K562 (cell line): ENCODE results near the gene PKD1L1. TPM values are rescaled to one million over a fixed set of nuclear protein-coding genes. Genes with fewer than 3 reads are reported as not detected.

ENCODE experiments used
- ATAC-seq: fragments of 200-7000 bp; cut with Tn5 transposase; 3 replicates; pipeline ENCODE4 v1.9.1; 2020; ENCODE audit warnings: moderate library complexity
- BruUV-seq: library from RNA; stranded (reverse); fragments of 400-500 nt; replicated peaks from 2 replicates; lab custom pipeline; 2021; lab: Mats Ljungman, UMichigan
- CTCF ChIA-PET: fragments of 300-600 bp; formaldehyde crosslinking; extraction: SDS; loops from one replicate; lab custom pipeline; 2021; ENCODE audit warnings: low intra/inter-chr PET ratio; lab: Yijun Ruan, JAX
- POLR2A ChIA-PET: fragments of 300-600, 350-650 bp; sonication (Branson Sonifier 250); formaldehyde crosslinking; extraction: SDS; loops from one replicate; lab custom pipeline; 2021; ENCODE audit warnings: antibody characterized with exemption, inconsistent platforms; lab: Yijun Ruan, JAX
- DNase-seq, 4 experiments: peaks; one replicate each; pipeline versions ENCODE4 v3.0.0 to v3.0.0-alpha.2; 2011 to 2018; ENCODE audit warnings: low spot score in 3 of 4, mixed read lengths in 3 of 4; ENCODE audit errors: extremely low read depth in 1 of 4
- FAIRE-seq: peaks from 2 replicates; lab custom pipeline; 2011; peaks lifted over from hg19 to GRCh38; lab: Jason Lieb, UNC
- H2AFZ ChIP-seq: 2 replicates; pipeline ENCODE4 v1.6.0; 2011; ENCODE audit warnings: low read depth, low read length, control low read depth, inconsistent platforms
- H3K27ac ChIP-seq: fragments of 200-600 bp; 3 replicates; pipeline ENCODE4 v1.8.0; 2011; ENCODE audit warnings: low read depth, mild to moderate bottlenecking, control low read depth, inconsistent platforms, low read length, moderate library complexity, mixed read lengths; ENCODE audit errors: extremely low read depth
- H3K27me3 ChIP-seq, 2 experiments: fragments of 300-600 bp in 1 of 2; 2 replicates in 1 of 2; 3 replicates in 1 of 2; pipeline versions ENCODE4 v1.6.0 to v1.8.0; 2011; ENCODE audit warnings: inconsistent platforms in 2 of 2, low read length in 2 of 2, mild to moderate bottlenecking in 1 of 2, mixed read lengths in 1 of 2, moderate library complexity in 1 of 2; ENCODE audit not compliant: control insufficient read depth in 2 of 2, insufficient read depth in 2 of 2
- H3K36me3 ChIP-seq: fragments of 300-600 bp; 3 replicates; pipeline ENCODE4 v1.8.0; 2011; ENCODE audit warnings: mild to moderate bottlenecking, low read length, inconsistent platforms; ENCODE audit not compliant: control insufficient read depth, insufficient read depth
- H3K4me1 ChIP-seq, 2 experiments: fragments of 200-600 bp in 1 of 2; replicated peaks in 1 of 2; 2 replicates in 1 of 2; 3 replicates in 1 of 2; pipeline versions ENCODE4 v1.5.1 to v1.8.0; 2011; ENCODE audit warnings: inconsistent platforms in 2 of 2, low read length in 2 of 2, mild to moderate bottlenecking in 1 of 2, mixed read lengths in 1 of 2, moderate library complexity in 1 of 2; ENCODE audit not compliant: control insufficient read depth in 2 of 2, insufficient read depth in 2 of 2
- H3K4me2 ChIP-seq: 2 replicates; pipeline ENCODE4 v1.6.1; 2011; ENCODE audit warnings: low read length, control low read depth, inconsistent platforms, mixed read lengths; ENCODE audit not compliant: insufficient read depth
- H3K4me3 ChIP-seq: fragments of 200-600 bp; sonication (generic), shearing (Covaris generic); 2 replicates; pipeline ENCODE4 v1.5.1; 2016; ENCODE audit warnings: control low read depth, inconsistent platforms
- H3K79me2 ChIP-seq: fragments of 200-600 bp; 3 replicates; pipeline ENCODE4 v1.8.0; 2011; ENCODE audit warnings: low read length, inconsistent platforms; ENCODE audit not compliant: control insufficient read depth, insufficient read depth
- H3K9ac ChIP-seq, 2 experiments: 2 replicates each; pipeline versions ENCODE4 v1.6.0 to v1.6.1; 2011; ENCODE audit warnings: low read depth in 2 of 2, low read length in 2 of 2, control low read depth in 1 of 2, inconsistent platforms in 1 of 2, mild to moderate bottlenecking in 1 of 2, mixed read lengths in 1 of 2; ENCODE audit not compliant: insufficient read depth in 1 of 2
- H3K9me1 ChIP-seq: one replicate; pipeline ENCODE4 v1.6.0; 2011; ENCODE audit warnings: inconsistent platforms, mild to moderate bottlenecking, low read length, moderate library complexity; ENCODE audit not compliant: control insufficient read depth, insufficient read depth
- H3K9me3 ChIP-seq: replicated peaks from 2 replicates; pipeline ENCODE4 v1.5.1; 2011; ENCODE audit warnings: low read depth, low read length, inconsistent platforms; ENCODE audit not compliant: control insufficient read depth, insufficient read depth
- H4K20me1 ChIP-seq: replicated peaks from 2 replicates; pipeline ENCODE4 v1.6.1; 2011; ENCODE audit warnings: low read length, inconsistent platforms, mixed read lengths; ENCODE audit not compliant: control insufficient read depth, insufficient read depth
- BMI1 ChIP-seq: fragments of 150-350 bp; IDR thresholded peaks from 2 replicates; pipeline ENCODE4 v1.6.1; 2014; ENCODE audit warnings: low read length
- FOS ChIP-seq: IDR thresholded peaks from 3 replicates; pipeline ENCODE4 v1.6.1; 2011; ENCODE audit not compliant: insufficient read length; ENCODE audit errors: extremely low read depth
- MTA3 ChIP-seq: fragments of 450-650 bp; formaldehyde crosslinking; IDR thresholded peaks from 2 replicates; pipeline ENCODE4 v1.6.1; 2017; ENCODE audit warnings: mild to moderate bottlenecking, borderline replicate concordance
- NCOA2 ChIP-seq, 2 experiments: fragments of 450-650 bp; IDR thresholded peaks; 2 replicates each; pipeline ENCODE4 v1.6.1; 2018; ENCODE audit warnings: mild to moderate bottlenecking in 2 of 2, moderate library complexity in 1 of 2; ENCODE audit not compliant: partially characterized antibody in 2 of 2
- NFRKB ChIP-seq: fragments of 450-650 bp; IDR thresholded peaks from 2 replicates; pipeline ENCODE4 v1.6.1; 2016; ENCODE audit warnings: low read depth
- POLR2AphosphoS5 ChIP-seq: IDR thresholded peaks from 2 replicates; pipeline ENCODE4 v1.6.1; 2011; ENCODE audit warnings: mild to moderate bottlenecking, low read depth, low read length, moderate library complexity; ENCODE audit not compliant: control insufficient read depth, insufficient read depth
- SNAPC5 ChIP-seq: fragments of 250-450 bp; sonication (Bioruptor Pico); IDR thresholded peaks from 2 replicates; pipeline ENCODE4 v1.8.0; 2021; ENCODE audit warnings: moderate library complexity, mild to moderate bottlenecking, inconsistent platforms
- XRCC3 ChIP-seq: fragments of 450-650 bp; IDR thresholded peaks from 2 replicates; pipeline ENCODE4 v1.6.1; 2017; ENCODE audit warnings: mild to moderate bottlenecking, moderate library complexity
- ZNF224 ChIP-seq: sonication (generic); formaldehyde crosslinking; IDR thresholded peaks from 2 replicates; pipeline ENCODE4 v1.8.0; 2022; ENCODE audit warnings: mild to moderate bottlenecking, missing genetic modification reagents
- ZNF274 ChIP-seq: IDR thresholded peaks from 2 replicates; pipeline ENCODE4 v1.6.1; 2011; ENCODE audit warnings: low read depth, mild to moderate bottlenecking, low read length, moderate library complexity, borderline replicate concordance
- ZNF436 ChIP-seq: fragments of 250-450, 450-650 bp; sonication (Bioruptor Pico); formaldehyde crosslinking; IDR thresholded peaks from 2 replicates; pipeline ENCODE4 v1.7.0; 2020; ENCODE audit warnings: mild to moderate bottlenecking
- WGBS: fragments of 100-300 bp; shearing (Covaris generic); methylation state at CpG from one replicate; pipeline ENCODE4 v1.1.6; 2016; ENCODE audit warnings: low coverage, mixed read lengths; ENCODE audit not compliant: insufficient coverage; ENCODE audit errors: missing lambda C conversion rate; 5-methylcytosine and 5-hydroxymethylcytosine counted together
- in situ Hi-C: fragments of 300-500 bp; cut with MboI; formaldehyde crosslinking; loops from 4 replicates; pipeline ENCODE4 v1.15.0; 2018; ENCODE audit warnings: inconsistent platforms, mixed read lengths
- intact Hi-C: fragments of 100-400 bp; cut with micrococcal nuclease; formaldehyde crosslinking; loops from 2 replicates; pipeline ENCODE4 v1.14.2; 2022
- polyA plus RNA-seq, 8 experiments: library from polyadenylated mRNA; depleted of rRNA in 4 of 8; stranded (reverse) in 5 of 8; unstranded in 3 of 8; fragments of >200 nt; fragmentation: Nextera tagmentation in 2 of 8; fragmentation: Illumina TruSeq in 1 of 8; extraction: Ambion mirVana in 2 of 8; extraction: Trizol in 1 of 8; gene quantifications; 2 replicates each; pipeline versions ENCODE4 v1.2.1 to v1.2.3, GENCODE V29; 2011 to 2014; ENCODE audit warnings: inconsistent platforms in 1 of 8, missing spikeins in 1 of 8
- total RNA-seq, 7 experiments: library from RNA; depleted of rRNA in 6 of 7; stranded (reverse); fragments of >200 nt in 6 of 7; fragmentation: Illumina TruSeq in 2 of 7; extraction: Trizol in 2 of 7; gene quantifications; 2 replicates each; pipeline versions ENCODE4 v1.2.1 to v1.2.3, GENCODE V29; 2011 to 2021; ENCODE audit warnings: low replicate concordance in 1 of 7
- TF ChIP-seq, protein P1 (sequence below): sonication (generic); formaldehyde crosslinking; IDR thresholded peaks from 2 replicates; pipeline ENCODE4 v1.8.1; 2022; ENCODE audit warnings: missing genetic modification reagents
- TF ChIP-seq, protein P2 (sequence below), 3 experiments: fragments of 200-800 bp in 1 of 3; fragments of 250-450 bp in 1 of 3; fragments of 450-650 bp in 1 of 3; sonication (Bioruptor Pico) in 1 of 3; sonication (Bioruptor generic) in 1 of 3; formaldehyde crosslinking in 1 of 3; IDR thresholded peaks; 2 replicates each; pipeline versions ENCODE4 v1.6.1 to v1.8.0; 2016 to 2022; ENCODE audit warnings: mild to moderate bottlenecking in 2 of 3, missing genetic modification characterization in 2 of 3, missing compliant biosample characterization in 1 of 3, moderate library complexity in 1 of 3

Gene PKD1L1
- total and polyA plus RNA-seq, 9 of the 15 experiments (the other 6 are each of a cell fraction or from before 2014, with no cell fraction given), result 0.01 to 0.02 TPM; not detected in 7

- no peak for DNase-seq
- WGBS, result 0% methylated on average over 9 of the region's 9 CpGs
- in situ Hi-C loops, result no loop called here
- Histone ChIP-seq H3K9ac (no peak overlapping the region), H3K27ac (no peak overlapping the region), H2AFZ (no peak overlapping the region), H3K4me2 (no peak overlapping the region), H4K20me1 (no peaks in the 10 kb centered on the region), H3K4me1 (no peaks in the 10 kb centered on the region), H3K4me3 (no peak overlapping the region), H3K9me1 (no peaks in the 10 kb centered on the region), H3K79me2 (no peaks in the 10 kb centered on the region), H3K36me3 (no peaks in the 10 kb centered on the region), H3K27me3 (peaks cover 0 to 13% of the 10 kb centered on the region in 2 experiments; a peak in 1 of 5 replicates), H3K9me3 (no peaks in the 10 kb centered on the region; the same call in 1 of the 2 replicates)
- CTCF ChIA-PET, result no interaction called here
- intact Hi-C loops, result no loop called here
- POLR2A ChIA-PET, result no interaction called here
- ATAC-seq, result no peak
- no peak for FAIRE-seq
- TF ChIP-seq NCOA2 (IDR thresholded peaks at IDR 0.05; ENCODE audit: partially characterized antibody in 2 of 2) (no peak), POLR2AphosphoS5 (no peak), ZNF224 (CRISPR knock-in tag) (no peak), ZNF274 (no peak), XRCC3 (no peak), ZNF436 (no peak), BMI1 (no peak), NFRKB (no peak), MTA3 (no peak), SNAPC5 (CRISPR knock-in tag) (no peak), FOS (no peak)
- TF ChIP-seq, protein P1, sequence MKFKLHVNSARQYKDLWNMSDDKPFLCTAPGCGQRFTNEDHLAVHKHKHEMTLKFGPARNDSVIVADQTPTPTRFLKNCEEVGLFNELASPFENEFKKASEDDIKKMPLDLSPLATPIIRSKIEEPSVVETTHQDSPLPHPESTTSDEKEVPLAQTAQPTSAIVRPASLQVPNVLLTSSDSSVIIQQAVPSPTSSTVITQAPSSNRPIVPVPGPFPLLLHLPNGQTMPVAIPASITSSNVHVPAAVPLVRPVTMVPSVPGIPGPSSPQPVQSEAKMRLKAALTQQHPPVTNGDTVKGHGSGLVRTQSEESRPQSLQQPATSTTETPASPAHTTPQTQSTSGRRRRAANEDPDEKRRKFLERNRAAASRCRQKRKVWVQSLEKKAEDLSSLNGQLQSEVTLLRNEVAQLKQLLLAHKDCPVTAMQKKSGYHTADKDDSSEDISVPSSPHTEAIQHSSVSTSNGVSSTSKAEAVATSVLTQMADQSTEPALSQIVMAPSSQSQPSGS, result no peak
- TF ChIP-seq, protein P2, sequence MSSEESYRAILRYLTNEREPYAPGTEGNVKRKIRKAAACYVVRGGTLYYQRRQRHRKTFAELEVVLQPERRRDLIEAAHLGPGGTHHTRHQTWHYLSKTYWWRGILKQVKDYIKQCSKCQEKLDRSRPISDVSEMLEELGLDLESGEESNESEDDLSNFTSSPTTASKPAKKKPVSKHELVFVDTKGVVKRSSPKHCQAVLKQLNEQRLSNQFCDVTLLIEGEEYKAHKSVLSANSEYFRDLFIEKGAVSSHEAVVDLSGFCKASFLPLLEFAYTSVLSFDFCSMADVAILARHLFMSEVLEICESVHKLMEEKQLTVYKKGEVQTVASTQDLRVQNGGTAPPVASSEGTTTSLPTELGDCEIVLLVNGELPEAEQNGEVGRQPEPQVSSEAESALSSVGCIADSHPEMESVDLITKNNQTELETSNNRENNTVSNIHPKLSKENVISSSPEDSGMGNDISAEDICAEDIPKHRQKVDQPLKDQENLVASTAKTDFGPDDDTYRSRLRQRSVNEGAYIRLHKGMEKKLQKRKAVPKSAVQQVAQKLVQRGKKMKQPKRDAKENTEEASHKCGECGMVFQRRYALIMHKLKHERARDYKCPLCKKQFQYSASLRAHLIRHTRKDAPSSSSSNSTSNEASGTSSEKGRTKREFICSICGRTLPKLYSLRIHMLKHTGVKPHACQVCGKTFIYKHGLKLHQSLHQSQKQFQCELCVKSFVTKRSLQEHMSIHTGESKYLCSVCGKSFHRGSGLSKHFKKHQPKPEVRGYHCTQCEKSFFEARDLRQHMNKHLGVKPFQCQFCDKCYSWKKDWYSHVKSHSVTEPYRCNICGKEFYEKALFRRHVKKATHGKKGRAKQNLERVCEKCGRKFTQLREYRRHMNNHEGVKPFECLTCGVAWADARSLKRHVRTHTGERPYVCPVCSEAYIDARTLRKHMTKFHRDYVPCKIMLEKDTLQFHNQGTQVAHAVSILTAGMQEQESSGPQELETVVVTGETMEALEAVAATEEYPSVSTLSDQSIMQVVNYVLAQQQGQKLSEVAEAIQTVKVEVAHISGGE (CRISPR knock-in tag; IDR thresholded peaks at IDR 0.05), result no peak
- no TSS peak for BruUV-seq
Observed at GRCh38 chr7:47907981-47908616, 40.2 kb downstream of the PKD1L1 start.
